ENCODE data around the gene ARRB2.
A peak's percentile ranks its signal among the peaks of the same experiment; 100 is the strongest.

The ARRB2 gene

GRCh38 chr17:4719684-4720221, 9.3 kb downstream of the ARRB2 start:
- TF ChIP-seq CTCF (IDR thresholded peaks at IDR 0.05; ENCODE audit: insufficient read depth, missing control alignments), result no peak
- no peak for FAIRE-seq

GRCh38 chr17:4720787-4721186, 10.4 kb downstream of the ARRB2 start:
- FAIRE-seq, result no peak

More at GRCh38 chr17:4719684-4720221, 9.3 kb downstream of the ARRB2 start:
- DNase-seq (ENCODE audit: insufficient read length, low spot score), result no peak

GRCh38 chr17:4721203-4722135, 11.0 kb downstream of the ARRB2 start:
- no peak for FAIRE-seq
- no peak for TF ChIP-seq CTCF (IDR thresholded peaks at IDR 0.05; ENCODE audit: insufficient read depth, missing control alignments)
- peak; percentile 66 for DNase-seq (ENCODE audit: insufficient read length, low spot score)

More at GRCh38 chr17:4720787-4721186, 10.4 kb downstream of the ARRB2 start:
- DNase-seq (ENCODE audit: insufficient read length, low spot score), result peak; percentile 12
- TF ChIP-seq CTCF (IDR thresholded peaks at IDR 0.05; ENCODE audit: insufficient read depth, missing control alignments), result no peak

GRCh38 chr17:4722678-4723240, 12.3 kb downstream of the ARRB2 start:
- DNase-seq (ENCODE audit: insufficient read length, low spot score), result no peak
- no peak for FAIRE-seq
- TF ChIP-seq CTCF (IDR thresholded peaks at IDR 0.05; ENCODE audit: insufficient read depth, missing control alignments), result no peak

GRCh38 chr17:4724650-4725049, 14.2 kb downstream of the ARRB2 start:
- no peak for DNase-seq (ENCODE audit: insufficient read length, low spot score)
- no peak for FAIRE-seq
- TF ChIP-seq CTCF (IDR thresholded peaks at IDR 0.05; ENCODE audit: insufficient read depth, missing control alignments), result no peak

- DNase-seq (ENCODE audit: insufficient read length, low spot score) (no peak), FAIRE-seq (no peak)
- no peak for TF ChIP-seq CTCF (IDR thresholded peaks at IDR 0.05; ENCODE audit: insufficient read depth, missing control alignments)
These were observed 15.3 kb downstream of the ARRB2 start for GRCh38 chr17:4725646-4726310.
